GM21737 (cell line): ENCODE measurements around the gene RALY.

Source experiments
- ATAC-seq: cut with Tn5 transposase; IDR thresholded peaks from one replicate; pipeline ENCODE4 v1.9.1; 2021; ENCODE audit warnings: mild to moderate bottlenecking, moderate library complexity; ENCODE audit not compliant: unreplicated experiment

RALY gene

GRCh38 chr20:34045930-34046725 lies 52.4 kb downstream of the RALY start:
- no peak for ATAC-seq

- no peak for ATAC-seq
Observed at GRCh38 chr20:34047010-34047687, 53.4 kb downstream of the RALY start.

GRCh38 chr20:34047917-34048316 lies 54.2 kb downstream of the RALY start:
- no peak for ATAC-seq

- no peak for ATAC-seq
Observed at GRCh38 chr20:34049389-34049788, 55.7 kb downstream of the RALY start.

DNA sequence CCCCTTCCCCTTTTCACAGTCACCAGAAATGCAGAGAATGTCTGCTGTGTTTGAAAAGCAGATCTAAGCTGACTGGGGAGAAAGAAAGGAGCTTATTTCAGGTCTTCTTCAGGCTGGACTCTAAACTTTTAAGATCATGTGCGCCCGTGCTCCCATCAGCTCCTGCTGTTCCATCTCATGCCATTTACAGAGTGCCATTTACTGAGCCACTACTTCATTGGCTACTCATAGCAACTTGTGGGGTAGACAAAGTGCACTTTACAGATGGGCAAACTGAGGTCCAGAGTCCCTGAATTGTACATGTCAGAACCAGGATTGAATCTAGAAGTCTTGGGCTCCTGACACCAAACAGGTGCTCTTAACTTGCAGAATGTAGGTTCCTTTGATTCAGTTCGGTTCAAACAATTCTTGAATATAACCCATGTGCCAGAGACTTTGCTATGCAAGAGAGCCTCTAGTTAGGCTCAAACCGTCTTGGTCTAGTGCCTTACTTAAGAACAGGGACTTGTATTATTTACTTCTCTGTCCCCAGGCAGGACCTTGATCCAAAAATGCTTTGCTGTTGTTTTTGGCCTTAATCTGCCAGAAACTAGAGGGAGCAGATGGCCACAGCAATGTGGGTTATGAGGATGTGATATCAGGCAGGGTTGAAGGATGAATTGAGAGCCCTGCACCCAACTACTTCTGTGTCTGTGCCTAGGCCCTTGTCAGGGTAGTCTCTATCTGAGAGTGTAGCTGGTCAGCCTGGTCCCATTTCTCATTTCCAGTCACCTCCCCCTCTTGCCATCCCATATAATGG lies 56.4 kb downstream of the RALY start:
- ATAC-seq: no peak

GRCh38 chr20:34052414-34052813 lies 58.7 kb downstream of the RALY start:
- no peak for ATAC-seq

DNA sequence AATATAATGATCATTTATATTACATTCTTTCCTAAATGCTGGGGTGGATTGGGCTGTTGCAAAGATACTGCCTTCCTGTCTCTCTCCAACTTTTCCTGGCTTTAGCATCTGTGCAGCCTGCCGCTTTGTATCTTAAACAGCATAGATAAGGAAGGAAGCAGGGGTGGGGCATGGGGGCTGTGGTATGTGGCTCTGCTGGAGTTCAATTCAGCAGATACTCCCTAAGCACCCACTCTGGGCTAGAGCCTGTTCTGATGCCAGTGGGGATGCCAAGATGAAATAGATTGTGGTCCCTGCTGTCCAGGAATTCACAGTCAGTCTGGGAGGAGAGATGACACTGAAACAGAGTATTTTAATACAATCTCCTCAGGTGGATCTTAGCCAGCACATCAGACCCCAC lies 61.6 kb downstream of the RALY start:
- no peak for ATAC-seq

DNA sequence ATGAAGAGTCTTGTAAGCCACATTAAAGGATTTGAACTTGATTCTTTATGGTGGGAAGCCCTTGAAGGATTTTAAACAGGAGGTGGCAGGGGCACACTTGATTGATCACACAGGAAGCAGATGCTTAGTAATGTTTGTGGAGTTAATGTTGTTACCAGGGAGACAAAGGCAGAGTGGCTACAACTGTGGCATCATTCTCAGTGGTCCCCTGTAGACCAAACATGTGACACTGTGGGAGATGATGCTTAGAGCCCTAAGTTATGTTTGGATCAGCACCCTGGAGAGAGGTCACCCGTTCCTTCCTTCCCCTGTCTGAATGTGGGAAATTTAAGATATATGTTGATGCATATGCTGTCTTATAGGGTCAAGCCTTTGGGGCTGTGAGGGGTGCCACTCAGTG lies 65.1 kb downstream of the RALY start:
- ATAC-seq: no peak

- no peak for ATAC-seq
Observed at GRCh38 chr20:34060970-34061369, 67.3 kb downstream of the RALY start.

GRCh38 chr20:34061695-34062094 lies 68.0 kb downstream of the RALY start:
- no peak for ATAC-seq

DNA sequence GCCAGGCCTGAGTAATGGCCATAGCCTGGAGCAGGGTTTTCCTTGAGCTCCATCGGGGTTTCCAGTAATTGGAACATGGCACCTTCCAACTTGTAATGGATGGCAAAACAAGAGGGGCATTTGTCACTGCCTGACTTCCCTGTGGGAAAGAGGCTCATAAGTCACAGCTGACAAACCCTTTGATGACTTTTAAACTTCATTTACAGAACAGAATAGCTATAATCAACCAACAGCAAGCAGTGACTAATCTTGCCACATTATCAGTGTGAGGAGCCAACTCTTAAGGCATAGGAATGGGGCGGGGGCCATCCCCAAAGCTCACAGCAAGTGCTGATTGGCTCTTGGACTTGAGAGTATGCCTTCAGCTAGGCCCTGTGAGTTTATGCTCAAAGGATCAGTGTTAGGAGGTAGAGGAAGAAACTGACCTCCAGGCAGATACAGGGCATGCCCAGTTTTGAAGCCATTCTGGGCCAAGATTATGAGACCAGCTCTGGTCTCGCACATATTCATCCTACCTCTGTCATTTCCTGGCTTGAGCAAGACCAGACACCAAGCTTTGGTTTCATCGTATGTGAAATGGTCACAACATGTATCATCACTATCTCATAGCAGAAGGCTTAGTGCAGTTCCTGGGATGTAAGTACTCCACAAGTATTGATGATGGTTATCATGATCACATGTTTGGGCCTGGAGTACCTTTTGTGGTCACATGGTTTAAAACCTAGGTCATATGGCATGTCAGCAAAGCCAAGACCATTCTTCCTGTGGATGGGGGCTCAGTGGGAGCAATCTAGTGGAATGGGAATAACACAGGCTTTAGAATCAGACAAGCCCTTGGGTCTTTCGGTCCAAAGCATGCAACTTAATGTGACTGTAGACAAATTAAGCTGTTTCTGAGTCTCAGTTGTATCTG lies 69.1 kb downstream of the RALY start:
- ATAC-seq: no peak

GRCh38 chr20:34064286-34064685 lies 70.6 kb downstream of the RALY start:
- no peak for ATAC-seq

GRCh38 chr20:34065260-34065659 lies 71.5 kb downstream of the RALY start:
- ATAC-seq: no peak

GRCh38 chr20:34066476-34067090 lies 72.9 kb downstream of the RALY start:
- ATAC-seq: no peak

DNA sequence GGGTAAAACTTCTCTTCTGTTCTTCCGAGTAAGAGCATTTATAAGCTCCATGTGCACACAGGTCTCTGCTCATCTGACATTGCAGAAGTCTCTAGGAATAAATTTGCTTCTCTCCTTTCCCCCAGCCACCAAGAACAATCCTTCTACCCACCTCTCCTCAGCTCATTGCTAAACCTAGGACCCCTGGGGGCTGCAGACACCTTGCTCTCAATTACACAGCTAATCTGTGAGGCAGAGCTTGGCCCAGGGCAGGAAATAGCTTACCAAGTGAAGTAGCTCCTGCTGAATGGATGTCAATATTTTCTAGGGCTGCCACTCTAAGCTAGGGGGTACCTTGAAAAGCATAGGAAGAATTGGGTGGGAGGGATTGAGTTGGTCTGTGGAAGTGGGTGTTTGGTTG lies 74.3 kb downstream of the RALY start:
- ATAC-seq: no peak

GRCh38 chr20:34069341-34070078 lies 75.8 kb downstream of the RALY start:
- peak; percentile 61 for ATAC-seq

- ATAC-seq: no peak
Observed at GRCh38 chr20:34070079-34070439, 76.3 kb downstream of the RALY start.

GRCh38 chr20:34070859-34071258 lies 77.1 kb downstream of the RALY start:
- ATAC-seq: no peak

DNA sequence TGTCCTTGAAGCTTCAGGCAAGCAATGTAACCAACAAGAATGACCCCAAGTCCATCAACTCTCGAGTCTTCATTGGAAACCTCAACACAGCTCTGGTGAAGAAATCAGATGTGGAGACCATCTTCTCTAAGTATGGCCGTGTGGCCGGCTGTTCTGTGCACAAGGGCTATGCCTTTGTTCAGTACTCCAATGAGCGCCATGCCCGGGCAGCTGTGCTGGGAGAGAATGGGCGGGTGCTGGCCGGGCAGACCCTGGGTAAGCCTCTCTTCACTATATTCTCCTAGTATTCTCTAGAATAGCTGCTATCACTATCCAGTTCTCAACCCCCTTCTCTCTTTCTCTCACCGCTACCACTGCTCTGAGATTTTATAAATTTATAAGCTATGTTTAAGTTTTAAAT lies 78.4 kb downstream of the RALY start:
- no peak for ATAC-seq

DNA sequence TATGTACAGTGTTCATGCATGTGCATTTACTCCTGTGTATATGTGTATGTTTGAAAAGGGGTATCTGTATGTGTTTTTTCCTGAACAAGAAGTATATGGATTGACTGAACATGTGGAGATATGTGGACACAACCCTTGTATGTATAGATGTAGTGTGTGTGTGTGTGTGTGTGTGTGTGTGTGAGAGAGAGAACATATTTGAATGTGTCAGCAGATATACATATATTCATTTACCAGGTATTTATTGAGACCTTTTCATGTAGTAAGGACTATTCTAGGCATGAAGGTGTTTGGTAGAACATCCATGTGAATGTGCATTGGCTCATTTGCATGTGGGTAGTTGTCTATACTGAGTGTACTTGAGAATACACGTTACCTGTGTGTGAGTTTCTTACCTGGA lies 79.1 kb downstream of the RALY start:
- no peak for ATAC-seq
